Choroid plexus epithelial cell (primary cell): ENCODE results near the gene ALMS1.
"Not testable (repeated sequence)": the region's sequence is repeated elsewhere in the genome, so short reads cannot be mapped to it uniquely, and the experiment has no call there.

Experiments
- DNase-seq: peaks from one replicate; pipeline ENCODE4 v3.0.0-alpha.2; 2010; ENCODE audit warnings: low read depth
- H3K4me3 ChIP-seq: 2 replicates; pipeline ENCODE4 v1.5.1; 2011; ENCODE audit warnings: low read depth, mild to moderate bottlenecking, control low read depth, low read length, moderate library complexity
- CTCF ChIP-seq: conservative IDR thresholded peaks from 2 replicates; pipeline ENCODE4 v1.5.1; 2011; ENCODE audit warnings: low read depth, mild to moderate bottlenecking, control low read depth, inconsistent platforms, low read length, moderate library complexity

ALMS1 gene

GRCh38 chr2:73603099-73603588 lies 217.5 kb downstream of the ALMS1 start:
- H3K4me3 ChIP-seq: not testable (repeated sequence)
- peak; percentile 55 for DNase-seq
- peak; percentile 11 for TF ChIP-seq CTCF

- not testable (repeated sequence) for DNase-seq, H3K4me3 ChIP-seq
These were observed 219.0 kb downstream of the ALMS1 start for GRCh38 chr2:73604589-73604988.

GRCh38 chr2:73610111-73610510 lies 224.5 kb downstream of the ALMS1 start:
- no peak for TF ChIP-seq CTCF
- DNase-seq: peak; percentile 5
- no peak overlapping the region for H3K4me3 ChIP-seq

GRCh38 chr2:73611193-73611592 lies 225.6 kb downstream of the ALMS1 start:
- TF ChIP-seq CTCF: no peak
- H3K4me3 ChIP-seq: no peak overlapping the region
- no peak for DNase-seq

GRCh38 chr2:73611867-73612266 lies 226.2 kb downstream of the ALMS1 start:
- H3K4me3 ChIP-seq: no peak overlapping the region
- TF ChIP-seq CTCF: no peak
- peak; percentile 1 for DNase-seq

- no peak for DNase-seq
- no peak for TF ChIP-seq CTCF
These were observed 228.5 kb downstream of the ALMS1 start for GRCh38 chr2:73614105-73614504.

GRCh38 chr2:73614997-73615396 lies 229.4 kb downstream of the ALMS1 start:
- TF ChIP-seq CTCF: no peak
- no peak overlapping the region for H3K4me3 ChIP-seq
- no peak for DNase-seq

More at GRCh38 chr2:73614105-73614504, 228.5 kb downstream of the ALMS1 start:
- H3K4me3 ChIP-seq: no peak overlapping the region

GRCh38 chr2:73619925-73620324 lies 234.3 kb downstream of the ALMS1 start:
- DNase-seq, H3K4me3 ChIP-seq: not testable (repeated sequence)
- TF ChIP-seq CTCF: peak; percentile 33

- not testable (repeated sequence) for H3K4me3 ChIP-seq, DNase-seq
These were observed 238.4 kb downstream of the ALMS1 start for GRCh38 chr2:73624036-73624435.
